ENCODE results near the gene ZNF70.

Gene ZNF70

GRCh38 chr22:23778577-23778900, 27.6 kb upstream of the ZNF70 start:
- no peak for DNase-seq

GRCh38 chr22:23777776-23778576, 27.1 kb upstream of the ZNF70 start:
- DNase-seq: no peak

- DNase-seq: no peak
Observed at GRCh38 chr22:23775779-23776375, 25.0 kb upstream of the ZNF70 start.

- DNase-seq: peak; percentile 26
Observed at GRCh38 chr22:23774922-23775436, 24.1 kb upstream of the ZNF70 start.

- no peak for DNase-seq
Observed at GRCh38 chr22:23774114-23774921, 23.4 kb upstream of the ZNF70 start.

GRCh38 chr22:23773483-23774113, 22.7 kb upstream of the ZNF70 start:
- DNase-seq: no peak

- peak; percentile 51 for DNase-seq
Observed at GRCh38 chr22:23772649-23773473, 21.9 kb upstream of the ZNF70 start, which contains the start of gene MMP11. TSS of gene MMP11 (plus strand) at chr22:23772849. CDS start at chr22:23772871, 22 bp downstream.

- DNase-seq: no peak
Observed at GRCh38 chr22:23772315-23772648, 21.4 kb upstream of the ZNF70 start.

GRCh38 chr22:23769321-23769965, 18.5 kb upstream of the ZNF70 start:
- no peak for DNase-seq

- DNase-seq: peak; percentile 73
Observed at GRCh38 chr22:23767673-23768548, 17.0 kb upstream of the ZNF70 start, which contains the start of gene CHCHD10. TSS of gene CHCHD10 (minus strand) at chr22:23767972. CDS start at chr22:23767874, 98 bp downstream.

GRCh38 chr22:23767303-23767672, 16.4 kb upstream of the ZNF70 start:
- no peak for DNase-seq

- no peak for DNase-seq
Observed at GRCh38 chr22:23764899-23765881, 14.3 kb upstream of the ZNF70 start.

GRCh38 chr22:23763954-23764353, 13.0 kb upstream of the ZNF70 start:
- DNase-seq: no peak

- no peak for DNase-seq
Observed at GRCh38 chr22:23763579-23763945, 12.7 kb upstream of the ZNF70 start.

- peak; percentile 78 for DNase-seq
Observed at GRCh38 chr22:23762842-23763578, 12.1 kb upstream of the ZNF70 start, which contains the start of gene C22orf15. TSS of gene C22orf15 (plus strand) at chr22:23762990. CDS start at chr22:23763307, 317 bp downstream.

- DNase-seq: no peak
Observed at GRCh38 chr22:23760056-23760455, 9.1 kb upstream of the ZNF70 start.

GRCh38 chr22:23759566-23759965, 8.7 kb upstream of the ZNF70 start:
- no peak for DNase-seq

- no peak for DNase-seq
Observed at GRCh38 chr22:23756891-23757290, 6.0 kb upstream of the ZNF70 start.
